Peyer's patch (tissue), 4 donors: ENCODE measurements around the gene NONO.
"Not testable (repeated sequence)": the region's sequence is repeated elsewhere in the genome, so short reads cannot be mapped to it uniquely, and the experiment has no call there.

Experiments used
- CTCF ChIP-seq, 6 experiments: fragments of 450-650 bp in 4 of 6; fragments of 200-600 bp in 2 of 6; sonication (generic) in 1 of 6; IDR thresholded peaks; one replicate each; pipeline ENCODE4 v1.5.1; 2017 to 2019; ENCODE audit warnings: antibody characterized with exemption in 6 of 6, mild to moderate bottlenecking in 3 of 6, moderate library complexity in 1 of 6
- POLR2A ChIP-seq, 2 donors: fragments of 450-650 bp; IDR thresholded peaks; one replicate each; pipeline ENCODE4 v1.5.1; 2017; ENCODE audit warnings: antibody characterized with exemption in 2 of 2, mild to moderate bottlenecking in 2 of 2, moderate library complexity in 2 of 2

GRCh38 chrX:71300495-71300894 lies 17.1 kb downstream of the NONO start:
- TF ChIP-seq CTCF, POLR2A (IDR thresholded peaks at IDR 0.05): not testable (repeated sequence)
